ENCODE results near the gene OPN4. TPM values are rescaled to one million over a fixed set of nuclear protein-coding genes. Genes with fewer than 3 reads are reported as not detected.

Gene OPN4
- total RNA-seq, 1 donor from 2014 or later = not detected

DNA sequence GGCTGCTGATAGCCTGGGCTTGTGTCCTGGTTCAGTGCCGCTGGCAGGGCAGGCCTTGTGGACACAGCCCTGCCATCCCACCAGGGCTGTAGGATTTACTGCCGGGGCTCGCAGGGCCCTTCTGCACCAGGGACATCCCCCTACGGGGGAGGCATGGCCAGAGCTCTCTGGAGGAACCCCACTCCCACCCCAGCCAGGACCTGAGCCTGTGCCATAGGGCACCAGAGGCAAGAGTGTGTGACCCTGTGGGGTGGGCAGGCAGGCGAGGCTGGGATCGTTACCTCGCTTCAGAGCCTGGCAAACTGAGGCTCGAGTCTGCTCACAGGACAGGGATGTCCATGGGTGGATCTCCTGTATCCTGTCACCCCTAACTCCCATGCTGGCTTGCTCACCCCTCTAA is 16.5 kb downstream of the OPN4 start:
- Mint-ChIP-seq H3K36me3 (ENCODE audit: insufficient read depth) (no peaks in the 10 kb centered on the region), H3K9me3 (ENCODE audit: low read depth) (no peaks in the 10 kb centered on the region), H3K4me1 (ENCODE audit: low read depth) (peaks cover 31% of the 10 kb centered on the region), H3K4me3 (ENCODE audit: low read depth) (no peak overlapping the region), H3K27me3 (peaks cover 8% of the 10 kb centered on the region), H3K27ac (no peak overlapping the region)
- TF ChIP-seq, protein P1, sequence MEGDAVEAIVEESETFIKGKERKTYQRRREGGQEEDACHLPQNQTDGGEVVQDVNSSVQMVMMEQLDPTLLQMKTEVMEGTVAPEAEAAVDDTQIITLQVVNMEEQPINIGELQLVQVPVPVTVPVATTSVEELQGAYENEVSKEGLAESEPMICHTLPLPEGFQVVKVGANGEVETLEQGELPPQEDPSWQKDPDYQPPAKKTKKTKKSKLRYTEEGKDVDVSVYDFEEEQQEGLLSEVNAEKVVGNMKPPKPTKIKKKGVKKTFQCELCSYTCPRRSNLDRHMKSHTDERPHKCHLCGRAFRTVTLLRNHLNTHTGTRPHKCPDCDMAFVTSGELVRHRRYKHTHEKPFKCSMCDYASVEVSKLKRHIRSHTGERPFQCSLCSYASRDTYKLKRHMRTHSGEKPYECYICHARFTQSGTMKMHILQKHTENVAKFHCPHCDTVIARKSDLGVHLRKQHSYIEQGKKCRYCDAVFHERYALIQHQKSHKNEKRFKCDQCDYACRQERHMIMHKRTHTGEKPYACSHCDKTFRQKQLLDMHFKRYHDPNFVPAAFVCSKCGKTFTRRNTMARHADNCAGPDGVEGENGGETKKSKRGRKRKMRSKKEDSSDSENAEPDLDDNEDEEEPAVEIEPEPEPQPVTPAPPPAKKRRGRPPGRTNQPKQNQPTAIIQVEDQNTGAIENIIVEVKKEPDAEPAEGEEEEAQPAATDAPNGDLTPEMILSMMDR (IDR thresholded peaks at IDR 0.05; ENCODE audit: unreplicated experiment) = no peak
- no peak for DNase-seq (ENCODE audit: low spot score, unreplicated experiment)

GRCh38 chr10:86671419-86671818 is 17.1 kb downstream of the OPN4 start:
- H3K4me3 Mint-ChIP-seq (ENCODE audit: low read depth) = no peak overlapping the region
- H3K9me3 Mint-ChIP-seq (ENCODE audit: low read depth) = no peaks in the 10 kb centered on the region
- TF ChIP-seq, protein P1 (IDR thresholded peaks at IDR 0.05; ENCODE audit: unreplicated experiment) = no peak
- H3K27me3 Mint-ChIP-seq = peaks cover 8% of the 10 kb centered on the region
- no peak for DNase-seq (ENCODE audit: low spot score, unreplicated experiment)
- H3K36me3 Mint-ChIP-seq (ENCODE audit: insufficient read depth) = no peaks in the 10 kb centered on the region
- peaks cover 31% of the 10 kb centered on the region for H3K4me1 Mint-ChIP-seq (ENCODE audit: low read depth)
- no peak overlapping the region for H3K27ac Mint-ChIP-seq

DNA sequence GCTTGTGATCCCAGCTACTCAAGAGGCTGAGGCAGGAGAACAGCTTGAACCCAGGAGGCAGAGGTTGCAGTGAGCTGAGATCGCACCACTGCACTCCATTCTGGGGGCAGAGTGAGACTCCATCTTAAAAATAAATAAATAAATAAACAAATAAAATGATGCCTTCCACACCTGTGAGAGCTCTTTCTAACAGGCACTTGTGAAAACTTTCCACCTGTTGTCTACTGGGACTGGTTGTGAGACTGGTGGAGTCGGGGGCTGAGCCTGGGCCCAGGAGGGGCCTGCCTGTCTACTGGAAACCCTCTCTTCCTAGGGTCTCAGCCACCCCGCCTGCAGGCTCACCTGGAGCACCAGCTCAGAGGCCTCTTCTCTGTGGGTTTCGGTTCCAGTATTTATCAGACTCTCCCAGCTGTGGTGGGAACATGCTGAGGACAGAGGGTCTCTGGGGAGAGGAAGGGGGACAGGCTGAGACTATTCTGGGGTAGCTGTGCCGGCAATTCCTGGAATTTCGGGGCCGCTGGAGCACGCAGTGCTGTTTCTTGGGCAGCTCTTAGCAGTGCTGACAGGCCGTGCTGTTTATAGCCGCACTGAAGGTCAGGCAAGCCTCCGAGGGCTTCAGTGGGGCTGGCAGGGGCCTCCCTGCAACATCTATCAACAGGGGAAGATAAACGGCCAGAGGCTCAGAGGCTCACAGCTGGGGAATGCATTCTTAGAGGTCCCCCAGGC is 17.8 kb downstream of the OPN4 start:
- no peak for DNase-seq (ENCODE audit: low spot score, unreplicated experiment)

GRCh38 chr10:86673216-86673826 is 19.0 kb downstream of the OPN4 start:
- Mint-ChIP-seq H3K4me1 (ENCODE audit: low read depth) (peaks cover 26% of the 10 kb centered on the region), H3K27me3 (peaks cover 8% of the 10 kb centered on the region), H3K9me3 (ENCODE audit: low read depth) (no peaks in the 10 kb centered on the region), H3K4me3 (ENCODE audit: low read depth) (no peak overlapping the region), H3K27ac (no peak overlapping the region), H3K36me3 (ENCODE audit: insufficient read depth) (no peaks in the 10 kb centered on the region)
- DNase-seq (ENCODE audit: low spot score, unreplicated experiment) = no peak
- TF ChIP-seq, protein P1 (IDR thresholded peaks at IDR 0.05; ENCODE audit: unreplicated experiment) = no peak

More for the DNA sequence above, 17.8 kb downstream of the OPN4 start:
- Mint-ChIP-seq H3K4me1 (ENCODE audit: low read depth) (peaks cover 31% of the 10 kb centered on the region), H3K27ac (peak overlapping the region; percentile 46), H3K9me3 (ENCODE audit: low read depth) (no peaks in the 10 kb centered on the region), H3K4me3 (ENCODE audit: low read depth) (peak overlapping the region; percentile 46), H3K36me3 (ENCODE audit: insufficient read depth) (no peaks in the 10 kb centered on the region), H3K27me3 (peaks cover 8% of the 10 kb centered on the region)
- TF ChIP-seq, protein P1 (IDR thresholded peaks at IDR 0.05; ENCODE audit: unreplicated experiment) = no peak

GRCh38 chr10:86673827-86674581 is 19.7 kb downstream of the OPN4 start:
- Mint-ChIP-seq H3K36me3 (ENCODE audit: insufficient read depth) (no peaks in the 10 kb centered on the region), H3K4me1 (ENCODE audit: low read depth) (peaks cover 21% of the 10 kb centered on the region), H3K27ac (no peak overlapping the region), H3K9me3 (ENCODE audit: low read depth) (no peaks in the 10 kb centered on the region), H3K27me3 (peaks cover 5% of the 10 kb centered on the region), H3K4me3 (ENCODE audit: low read depth) (no peak overlapping the region)
- TF ChIP-seq, protein P1 (IDR thresholded peaks at IDR 0.05; ENCODE audit: unreplicated experiment) = no peak
- DNase-seq (ENCODE audit: low spot score, unreplicated experiment) = no peak
